Gastroesophageal sphincter (tissue), 3 donors: ENCODE measurements around the gene RAB5B.

Source experiments
- CTCF ChIP-seq, 4 experiments: fragments of 200-600 bp in 2 of 4; fragments of 450-650 bp in 2 of 4; sonication (generic) in 1 of 4; IDR thresholded peaks; one replicate each; pipeline ENCODE4 v1.5.1; 2017 to 2019; ENCODE audit warnings: antibody characterized with exemption in 4 of 4, mild to moderate bottlenecking in 2 of 4, moderate library complexity in 2 of 4
- EP300 ChIP-seq: sonication (generic); formaldehyde crosslinking; IDR thresholded peaks from one replicate; pipeline ENCODE4 v1.6.1; 2017; ENCODE audit warnings: antibody characterized with exemption, mild to moderate bottlenecking
- POLR2A ChIP-seq, 2 donors: fragments of 450-650 bp; IDR thresholded peaks; one replicate each; pipeline ENCODE4 v1.6.1; 2017; ENCODE audit warnings: antibody characterized with exemption in 2 of 2, mild to moderate bottlenecking in 2 of 2, moderate library complexity in 1 of 2
- POLR2AphosphoS5 ChIP-seq: sonication (generic); formaldehyde crosslinking; IDR thresholded peaks from one replicate; pipeline ENCODE4 v1.6.1; 2017; ENCODE audit warnings: antibody characterized with exemption

- TF ChIP-seq CTCF (IDR thresholded peaks at IDR 0.05): no peak
- no peak for TF ChIP-seq EP300
- no peak for TF ChIP-seq POLR2A (IDR thresholded peaks at IDR 0.05)
- TF ChIP-seq POLR2AphosphoS5: no peak
Observed at GRCh38 chr12:55974308-55974730, 441 bp downstream of the RAB5B start.
